T-helper 1 cell treated with Interleukin-12 subunit alpha and Interleukin-12 subunit beta and Interleukin-4 antibody, amounts not matched to agents 30 ng/mL and 1 ng/mL, for 36 hours (primary cell): ENCODE results near the gene TRAF3. TPM values are rescaled to one million over a fixed set of nuclear protein-coding genes. Genes with fewer than 3 reads are reported as not detected.
"Not testable (repeated sequence)": the region's sequence is repeated elsewhere in the genome, so short reads cannot be mapped to it uniquely, and the experiment has no call there.

Experiments used
- intact Hi-C: fragments of 100-400 bp; cut with micrococcal nuclease; formaldehyde crosslinking; loops from one replicate; pipeline ENCODE4 v1.15.1; 2024
- total RNA-seq: library from RNA; stranded (reverse); gene quantifications from 2 replicates; pipeline ENCODE4 v1.2.3, GENCODE V29; 2022

Gene TRAF3
- total RNA-seq, 1 donor from 2014 or later: 92.9 TPM

- intact Hi-C loops: no loop called here
Observed at GRCh38 chr14:102802834-102803523, 25.7 kb downstream of the TRAF3 start.

GRCh38 chr14:102804858-102805257 is 27.6 kb downstream of the TRAF3 start:
- intact Hi-C loops: loop anchor here (1.0 to 5.0 kb wide), 6 partner anchors 10 to 213 kb away; partner anchors contain the start of gene RCOR1

- intact Hi-C loops: loop anchor here (1.0 to 5.0 kb wide), 6 partner anchors 10 to 213 kb away; partner anchors contain the start of gene RCOR1
Observed at GRCh38 chr14:102805371-102805891, 28.2 kb downstream of the TRAF3 start.

- intact Hi-C loops: loop anchor here (1.0 to 5.0 kb wide), 6 partner anchors 11 to 214 kb away; partner anchors contain the start of gene RCOR1
Observed at GRCh38 chr14:102805941-102806340, 28.7 kb downstream of the TRAF3 start.

- intact Hi-C loops: loop anchor here (5.0 kb wide), 2 partner anchors 46 to 214 kb away; partner anchors contain the start of gene RCOR1
Observed at GRCh38 chr14:102806447-102806846, 29.2 kb downstream of the TRAF3 start.

GRCh38 chr14:102807013-102807406 is 29.8 kb downstream of the TRAF3 start:
- intact Hi-C loops: loop anchor here (5.0 kb wide), 2 partner anchors 45 to 215 kb away; partner anchors contain the start of gene RCOR1

GRCh38 chr14:102809870-102810269 is 32.6 kb downstream of the TRAF3 start:
- intact Hi-C loops: loop anchor here (5.0 kb wide), 2 partner anchors 42 to 218 kb away; partner anchors contain the start of gene RCOR1

GRCh38 chr14:102810523-102810922 is 33.3 kb downstream of the TRAF3 start:
- intact Hi-C loops: no loop called here

GRCh38 chr14:102811254-102811963 is 34.2 kb downstream of the TRAF3 start:
- intact Hi-C loops: no loop called here

GRCh38 chr14:102811971-102812370 is 34.7 kb downstream of the TRAF3 start:
- intact Hi-C loops: no loop called here

- intact Hi-C loops: no loop called here
Observed at GRCh38 chr14:102813691-102814090, 36.4 kb downstream of the TRAF3 start.

- intact Hi-C loops: no loop called here
Observed at GRCh38 chr14:102817318-102817717, 40.1 kb downstream of the TRAF3 start.

- intact Hi-C loops: no loop called here
Observed at GRCh38 chr14:102817942-102818940, 41.0 kb downstream of the TRAF3 start.

GRCh38 chr14:102819176-102819628 is 42.0 kb downstream of the TRAF3 start:
- intact Hi-C loops: loop anchor here (1.0 kb wide), 3 partner anchors 14 to 41 kb away; no protein-coding TSS in a partner anchor

GRCh38 chr14:102819747-102820330 is 42.6 kb downstream of the TRAF3 start:
- intact Hi-C loops: loop anchor here (1.0 kb wide), 3 partner anchors 15 to 42 kb away; no protein-coding TSS in a partner anchor

- intact Hi-C loops: no loop called here
Observed at GRCh38 chr14:102821252-102821651, 44.0 kb downstream of the TRAF3 start.

GRCh38 chr14:102822311-102822863 is 45.1 kb downstream of the TRAF3 start:
- intact Hi-C loops: no loop called here

- intact Hi-C loops: not testable (repeated sequence)
Observed at GRCh38 chr14:102822887-102823286, 45.6 kb downstream of the TRAF3 start.

GRCh38 chr14:102823546-102823945 is 46.3 kb downstream of the TRAF3 start:
- intact Hi-C loops: no loop called here

- intact Hi-C loops: no loop called here
Observed at GRCh38 chr14:102824832-102825231, 47.6 kb downstream of the TRAF3 start.
